Suprapubic skin (tissue), 4 donors: Measurements from ENCODE around the gene AQP12A. TPM values are rescaled to one million over a fixed set of nuclear protein-coding genes. Genes with fewer than 3 reads are reported as not detected.

Experiments used
- DNase-seq, 2 donors: peaks; one replicate each; pipeline ENCODE4 v3.0.0-alpha.2; 2019; ENCODE audit warnings: low spot score in 2 of 2
- H3K27ac ChIP-seq: fragments of 200-600 bp; sonication (generic); one replicate; pipeline ENCODE4 v1.5.1; 2019
- H3K27me3 ChIP-seq: fragments of 200-600 bp; sonication (generic); one replicate; pipeline ENCODE4 v1.5.1; 2019
- H3K36me3 ChIP-seq: fragments of 200-600 bp; sonication (generic); one replicate; pipeline ENCODE4 v1.5.1; 2019
- H3K4me1 ChIP-seq: fragments of 200-600 bp; sonication (generic); one replicate; pipeline ENCODE4 v1.5.1; 2019
- H3K4me3 ChIP-seq: fragments of 200-600 bp; sonication (generic); one replicate; pipeline ENCODE4 v1.5.1; 2019; ENCODE audit warnings: mild to moderate bottlenecking
- H3K9me3 ChIP-seq: fragments of 200-600 bp; sonication (generic); one replicate; pipeline ENCODE4 v1.5.1; 2019
- CTCF ChIP-seq, 2 donors: fragments of 200-600 bp in 1 of 2; fragments of 450-650 bp in 1 of 2; sonication (generic) in 1 of 2; IDR thresholded peaks; one replicate each; pipeline ENCODE4 v1.5.1; 2016 to 2019; ENCODE audit warnings: antibody characterized with exemption in 2 of 2, mild to moderate bottlenecking in 1 of 2, moderate library complexity in 1 of 2
- EP300 ChIP-seq: sonication (generic); formaldehyde crosslinking; IDR thresholded peaks from one replicate; pipeline ENCODE4 v1.6.1; 2017; ENCODE audit warnings: antibody characterized with exemption
- POLR2A ChIP-seq, 2 donors: fragments of 450-650 bp; IDR thresholded peaks; one replicate each; pipeline ENCODE4 v1.6.1; 2017; ENCODE audit warnings: antibody characterized with exemption in 2 of 2, mild to moderate bottlenecking in 2 of 2, moderate library complexity in 2 of 2
- POLR2AphosphoS5 ChIP-seq, 3 donors: sonication (generic); formaldehyde crosslinking; IDR thresholded peaks; one replicate each; pipeline ENCODE4 v1.6.1; 2017; ENCODE audit warnings: antibody characterized with exemption in 3 of 3
- WGBS: methylation state at CpG from one replicate; pipeline ENCODE4 v1.1.5; 2018; 5-methylcytosine and 5-hydroxymethylcytosine counted together
- total RNA-seq, 4 donors: library from RNA; depleted of rRNA; stranded (reverse); fragments of >200 nt; gene quantifications; one replicate each; pipeline ENCODE4 v1.1.0, GENCODE V29; 2016

The AQP12A gene
- total RNA-seq, 4 donors from 2014 or later: not detected

- H3K36me3 ChIP-seq: no peaks in the 10 kb centered on the region
- WGBS: 89% methylated on average over 11 of the region's 11 CpGs
- DNase-seq: no peak
- no peak for TF ChIP-seq EP300
- no peak for TF ChIP-seq CTCF (IDR thresholded peaks at IDR 0.05)
- TF ChIP-seq POLR2AphosphoS5 (IDR thresholded peaks at IDR 0.05): no peak
- no peak for TF ChIP-seq POLR2A (IDR thresholded peaks at IDR 0.05)
- H3K4me1 ChIP-seq: no peaks in the 10 kb centered on the region
- no peaks in the 10 kb centered on the region for H3K9me3 ChIP-seq
- no peak overlapping the region for H3K4me3 ChIP-seq
- H3K27me3 ChIP-seq: peaks cover 3% of the 10 kb centered on the region
- no peak overlapping the region for H3K27ac ChIP-seq
Observed at GRCh38 chr2:240747256-240747655, 55.6 kb downstream of the AQP12A start.

Other genes starting within 250 kb of the AQP12A start
- gene ANKMY1, start 133.9 kb upstream of the AQP12A start, total RNA-seq: 10 to 100 TPM; 12.2 to 52.1 (median 23.0) TPM
- gene DUSP28, start 131.5 kb upstream of the AQP12A start, total RNA-seq: 10 to 100 TPM in 1 of 4 donors, 1 to 10 TPM in 3; 6.3 to 10.4 (median 8.3) TPM
- gene RNPEPL1, start 123.4 kb upstream of the AQP12A start, total RNA-seq: 100 to 1,000 TPM in 1 of 4 donors, 10 to 100 TPM in 3; 70.8 to 104 (median 72.6) TPM
- 10 to 100 TPM; 31.3 to 73.6 (median 37.9) TPM for gene CAPN10, start 105.1 kb upstream of the AQP12A start, total RNA-seq
- gene GPR35, start 66.4 kb upstream of the AQP12A start, total RNA-seq: 1 to 10 TPM; 1.4 to 7.5 (median 2.5) TPM
- not detected for gene AQP12B, start 9.0 kb upstream of the AQP12A start, total RNA-seq
- gene KIF1A, start 128.4 kb downstream of the AQP12A start, total RNA-seq: 10 to 100 TPM in 1 of 4 donors, 1 to 10 TPM in 3; 2.9 to 15.9 (median 3.2) TPM
- under 1 TPM in 1 of 4 donors, not detected in 3; 0.80 TPM for gene AGXT, start 177.0 kb downstream of the AQP12A start, total RNA-seq
- gene MAB21L4, start 204.3 kb downstream of the AQP12A start, total RNA-seq: 10 to 100 TPM; 28.7 to 97.5 (median 69.2) TPM
- not detected for gene CROCC2, start 214.5 kb downstream of the AQP12A start, total RNA-seq